Upper lobe of right lung (tissue), 1 donor: ENCODE measurements around the gene SMC1B. TPM values are rescaled to one million over a fixed set of nuclear protein-coding genes. Genes with fewer than 3 reads are reported as not detected.

Experiments
- ATAC-seq: fragments of 200-7000 bp; cut with Tn5 transposase; one replicate; pipeline ENCODE4 v1.9.1; 2020; ENCODE audit warnings: mild to moderate bottlenecking, moderate library complexity
- DNase-seq: peaks from one replicate; pipeline ENCODE4 v3.0.0-alpha.2; 2020
- H3K27ac ChIP-seq: fragments of 200-600 bp; one replicate; pipeline ENCODE4 v1.8.0; 2022
- H3K27me3 ChIP-seq: fragments of 200-600 bp; one replicate; pipeline ENCODE4 v1.8.0; 2022; ENCODE audit warnings: mild to moderate bottlenecking
- H3K36me3 ChIP-seq: fragments of 200-600 bp; one replicate; pipeline ENCODE4 v1.8.0; 2022
- H3K4me1 ChIP-seq: fragments of 200-600 bp; one replicate; pipeline ENCODE4 v1.8.0; 2022
- H3K4me3 ChIP-seq: fragments of 200-600 bp; one replicate; pipeline ENCODE4 v1.8.0; 2022; ENCODE audit warnings: mild to moderate bottlenecking
- H3K9me3 ChIP-seq: fragments of 200-600 bp; one replicate; pipeline ENCODE4 v1.8.0; 2022
- intact Hi-C: fragments of 100-400 bp; cut with DNase I; formaldehyde crosslinking; loops from one replicate; pipeline ENCODE4 v1.11.0; 2022
- total RNA-seq: library from RNA; stranded (reverse); fragmentation: NEBNext Ultra II Directional; extraction: Animal tissue kit (Norgen Biotek cat#: 25700); gene quantifications from one replicate; pipeline ENCODE4 v1.2.1, GENCODE V29; 2021
- TF ChIP-seq, protein P1 (sequence below): fragments of 200-600 bp; IDR thresholded peaks from one replicate; pipeline ENCODE4 v1.8.0; 2022; ENCODE audit warnings: antibody characterized with exemption
- donor health status: DM: no; HTN: yes; CAD: no; lungs with severe emphysema.

The SMC1B gene
- total RNA-seq, 1 donor from 2014 or later = not detected

DNA sequence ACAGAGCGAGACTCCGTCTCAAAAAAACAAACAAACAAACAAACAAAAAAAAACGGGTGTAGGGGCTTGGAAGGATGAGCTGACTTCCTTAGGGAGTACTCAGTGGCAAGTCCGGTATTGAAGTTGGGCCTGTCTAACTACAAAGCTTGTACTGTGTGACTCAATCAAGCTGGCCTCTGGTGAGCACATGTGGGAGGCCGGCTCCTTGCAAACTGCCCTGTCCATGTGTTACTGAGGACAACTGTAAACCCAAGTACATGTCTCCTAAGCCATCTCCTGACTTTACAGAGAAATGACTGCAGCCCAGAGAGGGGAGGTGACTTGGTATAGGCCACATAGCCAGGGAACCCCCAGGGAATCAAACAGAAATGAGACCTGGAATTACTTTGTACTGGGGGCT, 11.7 kb upstream of the SMC1B start:
- Histone ChIP-seq H3K4me1 (no peaks in the 10 kb centered on the region), H3K27ac (no peak overlapping the region), H3K9me3 (no peaks in the 10 kb centered on the region), H3K36me3 (no peaks in the 10 kb centered on the region), H3K4me3 (no peak overlapping the region), H3K27me3 (no peaks in the 10 kb centered on the region)
- TF ChIP-seq, protein P1, sequence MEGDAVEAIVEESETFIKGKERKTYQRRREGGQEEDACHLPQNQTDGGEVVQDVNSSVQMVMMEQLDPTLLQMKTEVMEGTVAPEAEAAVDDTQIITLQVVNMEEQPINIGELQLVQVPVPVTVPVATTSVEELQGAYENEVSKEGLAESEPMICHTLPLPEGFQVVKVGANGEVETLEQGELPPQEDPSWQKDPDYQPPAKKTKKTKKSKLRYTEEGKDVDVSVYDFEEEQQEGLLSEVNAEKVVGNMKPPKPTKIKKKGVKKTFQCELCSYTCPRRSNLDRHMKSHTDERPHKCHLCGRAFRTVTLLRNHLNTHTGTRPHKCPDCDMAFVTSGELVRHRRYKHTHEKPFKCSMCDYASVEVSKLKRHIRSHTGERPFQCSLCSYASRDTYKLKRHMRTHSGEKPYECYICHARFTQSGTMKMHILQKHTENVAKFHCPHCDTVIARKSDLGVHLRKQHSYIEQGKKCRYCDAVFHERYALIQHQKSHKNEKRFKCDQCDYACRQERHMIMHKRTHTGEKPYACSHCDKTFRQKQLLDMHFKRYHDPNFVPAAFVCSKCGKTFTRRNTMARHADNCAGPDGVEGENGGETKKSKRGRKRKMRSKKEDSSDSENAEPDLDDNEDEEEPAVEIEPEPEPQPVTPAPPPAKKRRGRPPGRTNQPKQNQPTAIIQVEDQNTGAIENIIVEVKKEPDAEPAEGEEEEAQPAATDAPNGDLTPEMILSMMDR = no peak
- DNase-seq (peak; percentile 28), ATAC-seq (no peak)
- intact Hi-C loops = no loop called here

DNA sequence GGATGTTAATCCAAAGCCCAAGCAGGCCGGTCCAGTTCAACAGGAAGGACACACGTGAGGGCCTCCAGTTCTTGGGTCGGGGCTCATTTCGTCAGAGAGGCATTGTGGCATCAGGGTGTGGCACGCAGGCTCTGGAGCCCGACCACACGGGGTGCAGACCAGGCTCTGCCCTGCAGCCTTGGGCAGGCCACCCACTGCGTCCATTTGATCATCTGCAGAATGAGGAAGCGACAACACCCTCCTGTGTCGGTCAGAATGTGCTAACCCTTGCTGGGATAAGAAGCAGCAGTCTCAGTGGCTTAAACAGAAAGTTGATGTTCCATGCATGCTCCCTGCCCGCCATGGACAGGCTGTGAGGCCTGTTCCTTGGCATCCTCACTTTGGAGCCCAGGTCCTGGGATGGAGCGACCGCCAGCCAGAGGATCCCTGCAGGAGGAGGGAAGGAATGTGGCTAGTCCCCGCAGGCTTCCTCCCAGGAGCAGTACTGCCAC, 10.9 kb upstream of the SMC1B start:
- H3K27me3 ChIP-seq = no peaks in the 10 kb centered on the region
- H3K4me3 ChIP-seq = no peak overlapping the region
- H3K36me3 ChIP-seq = no peaks in the 10 kb centered on the region
- H3K27ac ChIP-seq = no peak overlapping the region
- ATAC-seq (peak; percentile 93), DNase-seq (peak; percentile 78)
- intact Hi-C loops = no loop called here
- TF ChIP-seq, protein P1 = no peak
- no peaks in the 10 kb centered on the region for H3K4me1 ChIP-seq
- no peaks in the 10 kb centered on the region for H3K9me3 ChIP-seq

DNA sequence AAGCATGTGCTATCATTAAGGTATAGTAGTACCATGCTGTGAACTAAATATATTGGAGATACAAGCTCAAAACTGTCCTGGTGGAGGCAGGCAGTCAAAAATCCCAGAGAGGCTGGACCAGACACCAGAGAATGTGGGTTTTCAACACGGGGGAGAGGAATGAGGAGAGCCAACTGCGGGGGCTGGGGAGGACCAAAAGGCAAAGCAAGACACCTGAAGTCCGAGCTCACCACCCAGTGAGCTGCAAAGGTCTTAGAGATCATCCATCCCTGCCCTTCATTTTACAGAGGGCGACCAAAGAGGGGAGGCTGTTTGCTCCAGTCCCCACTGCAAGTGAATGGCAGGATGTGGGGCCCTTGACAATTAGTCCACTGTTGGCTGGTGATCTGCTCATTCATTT, 10.1 kb upstream of the SMC1B start:
- H3K36me3 ChIP-seq = no peaks in the 10 kb centered on the region
- ATAC-seq (no peak), DNase-seq (peak; percentile 19)
- H3K4me1 ChIP-seq = no peaks in the 10 kb centered on the region
- intact Hi-C loops = no loop called here
- no peaks in the 10 kb centered on the region for H3K9me3 ChIP-seq
- H3K27me3 ChIP-seq = no peaks in the 10 kb centered on the region
- TF ChIP-seq, protein P1 = no peak
- no peak overlapping the region for H3K27ac ChIP-seq
- H3K4me3 ChIP-seq = no peak overlapping the region

DNA sequence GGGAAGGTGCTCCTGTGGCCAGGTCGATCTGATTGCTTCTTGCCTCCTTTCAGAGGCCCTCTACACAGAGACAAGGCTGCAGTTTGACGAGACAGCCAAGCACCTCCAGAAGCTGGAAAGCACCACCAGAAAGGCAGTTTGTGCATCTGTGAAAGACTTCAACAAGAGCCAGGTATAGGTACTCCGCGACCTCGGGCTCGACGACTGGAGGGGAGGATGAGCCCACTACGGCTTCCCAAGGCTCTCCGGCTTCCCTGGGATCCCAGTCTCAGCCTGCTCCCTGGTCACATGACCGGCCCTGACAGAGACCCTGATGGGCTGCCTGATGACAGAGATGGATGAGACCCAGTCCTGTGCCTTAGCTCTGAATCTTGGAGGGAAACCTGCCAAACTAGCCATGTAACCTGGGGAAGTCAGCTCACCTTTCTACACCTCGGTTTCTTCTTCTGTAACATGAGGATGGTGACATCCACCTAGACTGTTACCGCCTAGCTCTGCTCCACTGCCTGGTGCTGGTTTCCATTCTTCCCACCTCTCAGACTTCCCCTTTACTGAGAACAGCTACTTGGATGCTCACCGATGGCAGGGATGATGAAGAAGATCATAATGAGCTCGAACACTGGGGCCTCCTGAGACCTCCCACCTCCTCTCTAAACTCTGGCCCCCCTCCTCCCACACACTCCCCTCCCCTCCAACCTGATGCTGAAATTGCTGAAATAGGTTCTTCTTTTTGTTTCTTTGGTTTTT, 9.0 kb upstream of the SMC1B start:
- Histone ChIP-seq H3K4me3 (no peak overlapping the region), H3K9me3 (no peaks in the 10 kb centered on the region), H3K27ac (no peak overlapping the region), H3K27me3 (no peaks in the 10 kb centered on the region), H3K36me3 (no peaks in the 10 kb centered on the region), H3K4me1 (no peaks in the 10 kb centered on the region)
- DNase-seq (peak; percentile 39), ATAC-seq (no peak)
- intact Hi-C loops = no loop called here
- TF ChIP-seq, protein P1 = no peak

DNA sequence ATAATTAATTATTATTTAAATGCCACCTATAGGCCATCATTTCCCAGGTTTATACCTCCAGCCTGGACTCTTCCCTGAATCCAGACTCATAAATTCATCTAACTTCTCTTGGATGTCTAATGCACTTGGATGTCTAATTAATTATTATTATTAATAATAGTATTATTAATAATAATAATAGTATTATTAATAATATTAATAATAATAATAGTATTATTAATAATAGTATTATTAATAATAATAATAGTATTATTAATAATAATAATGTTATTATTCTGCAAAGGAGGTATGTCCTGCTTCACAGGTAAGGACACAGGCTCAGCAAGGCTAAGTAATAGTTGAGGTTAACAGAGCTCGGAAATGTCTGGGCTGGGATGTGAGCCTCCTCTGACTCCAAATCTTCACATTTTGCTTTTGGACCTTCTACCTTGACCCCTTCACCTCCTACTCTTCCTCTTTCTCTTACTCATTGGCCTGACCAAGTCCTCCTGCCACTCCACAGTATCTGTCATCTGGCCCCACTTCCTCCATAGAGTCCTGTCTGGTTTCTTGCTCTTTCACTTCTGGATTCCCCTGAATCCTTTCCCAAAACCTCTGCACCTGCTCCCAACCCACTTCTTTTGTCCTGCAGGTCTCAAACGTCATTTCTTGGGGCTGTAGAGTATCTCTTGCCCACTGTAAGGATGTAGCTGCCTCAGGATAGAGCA, 8.1 kb upstream of the SMC1B start:
- Histone ChIP-seq H3K4me1 (no peaks in the 10 kb centered on the region), H3K36me3 (no peaks in the 10 kb centered on the region), H3K4me3 (no peak overlapping the region), H3K9me3 (no peaks in the 10 kb centered on the region), H3K27me3 (no peaks in the 10 kb centered on the region), H3K27ac (no peak overlapping the region)
- intact Hi-C loops = no loop called here
- ATAC-seq (peak; percentile 59), DNase-seq (peak; percentile 3)
- TF ChIP-seq, protein P1 = no peak
